Epithelial cell of esophagus (primary cell): Measurements from ENCODE around the gene CAV2.
"Not testable (repeated sequence)": the region's sequence is repeated elsewhere in the genome, so short reads cannot be mapped to it uniquely, and the experiment has no call there.

ENCODE experiments used
- DNase-seq: peaks from one replicate; pipeline ENCODE4 v3.0.0; 2010; ENCODE audit warnings: low read depth
- H3K4me3 ChIP-seq: 2 replicates; pipeline ENCODE4 v1.5.1; 2011; ENCODE audit warnings: mild to moderate bottlenecking, low read length, control low read depth
- TF ChIP-seq, protein P1 (sequence below): IDR thresholded peaks from 2 replicates; pipeline ENCODE4 v1.5.1; 2011; ENCODE audit warnings: low read depth, mild to moderate bottlenecking, low read length, control low read depth, inconsistent platforms; ENCODE audit not compliant: insufficient read depth; ENCODE audit errors: missing control alignments

Gene CAV2

DNA sequence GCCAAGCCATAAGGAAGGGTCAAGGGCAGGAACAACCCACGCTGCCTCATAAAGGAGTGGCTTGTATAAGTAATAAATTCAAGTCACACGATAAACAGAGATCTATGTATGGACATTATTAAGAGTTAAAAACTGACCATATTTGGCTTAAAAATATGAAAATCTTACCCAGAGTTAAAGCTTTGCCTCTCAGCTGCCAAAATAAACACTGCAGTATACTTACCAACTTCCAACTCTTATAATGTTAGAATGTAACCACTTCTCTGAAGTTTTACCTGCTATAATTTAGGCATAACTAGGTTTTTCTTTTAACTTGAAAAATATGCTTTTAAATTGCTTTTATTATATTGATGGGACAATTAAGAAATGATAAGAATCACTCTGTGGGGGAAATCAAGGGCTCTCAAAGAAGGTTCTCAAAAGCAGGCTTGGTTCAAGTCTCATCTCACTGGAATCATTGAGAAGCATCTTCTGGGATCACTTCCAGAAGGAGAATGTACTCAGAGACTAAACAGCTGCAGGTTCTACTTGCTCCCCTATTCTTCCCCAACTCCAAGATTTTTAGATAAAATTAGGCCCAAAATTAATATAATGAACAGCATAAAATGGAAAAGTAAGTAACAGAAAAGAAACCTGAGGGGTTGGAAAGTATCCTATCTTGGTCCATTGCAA, 16.1 kb upstream of the CAV2 start:
- TF ChIP-seq, protein P1, sequence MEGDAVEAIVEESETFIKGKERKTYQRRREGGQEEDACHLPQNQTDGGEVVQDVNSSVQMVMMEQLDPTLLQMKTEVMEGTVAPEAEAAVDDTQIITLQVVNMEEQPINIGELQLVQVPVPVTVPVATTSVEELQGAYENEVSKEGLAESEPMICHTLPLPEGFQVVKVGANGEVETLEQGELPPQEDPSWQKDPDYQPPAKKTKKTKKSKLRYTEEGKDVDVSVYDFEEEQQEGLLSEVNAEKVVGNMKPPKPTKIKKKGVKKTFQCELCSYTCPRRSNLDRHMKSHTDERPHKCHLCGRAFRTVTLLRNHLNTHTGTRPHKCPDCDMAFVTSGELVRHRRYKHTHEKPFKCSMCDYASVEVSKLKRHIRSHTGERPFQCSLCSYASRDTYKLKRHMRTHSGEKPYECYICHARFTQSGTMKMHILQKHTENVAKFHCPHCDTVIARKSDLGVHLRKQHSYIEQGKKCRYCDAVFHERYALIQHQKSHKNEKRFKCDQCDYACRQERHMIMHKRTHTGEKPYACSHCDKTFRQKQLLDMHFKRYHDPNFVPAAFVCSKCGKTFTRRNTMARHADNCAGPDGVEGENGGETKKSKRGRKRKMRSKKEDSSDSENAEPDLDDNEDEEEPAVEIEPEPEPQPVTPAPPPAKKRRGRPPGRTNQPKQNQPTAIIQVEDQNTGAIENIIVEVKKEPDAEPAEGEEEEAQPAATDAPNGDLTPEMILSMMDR = no peak
- H3K4me3 ChIP-seq = no peak overlapping the region

DNA sequence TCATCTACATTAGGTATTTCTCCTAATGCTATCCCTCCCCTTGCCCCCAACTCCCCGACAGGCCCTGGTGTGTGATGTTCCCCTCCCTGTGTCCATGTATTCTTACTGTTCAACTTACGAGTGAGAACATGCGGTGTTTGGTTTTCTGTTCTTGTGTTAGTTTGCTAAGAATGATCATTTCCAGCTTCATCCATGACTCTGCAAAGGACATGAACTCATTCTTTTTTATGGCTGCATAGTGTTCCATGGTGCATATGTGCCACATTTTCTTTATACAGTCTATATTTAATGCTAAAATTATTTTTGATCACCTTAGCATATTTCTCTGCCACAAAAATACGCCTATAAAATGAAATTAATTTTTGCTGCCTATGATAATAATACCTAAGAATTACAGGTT, 15.1 kb upstream of the CAV2 start:
- DNase-seq, H3K4me3 ChIP-seq: not testable (repeated sequence)

More for the DNA sequence above, 16.1 kb upstream of the CAV2 start:
- no peak for DNase-seq

DNA sequence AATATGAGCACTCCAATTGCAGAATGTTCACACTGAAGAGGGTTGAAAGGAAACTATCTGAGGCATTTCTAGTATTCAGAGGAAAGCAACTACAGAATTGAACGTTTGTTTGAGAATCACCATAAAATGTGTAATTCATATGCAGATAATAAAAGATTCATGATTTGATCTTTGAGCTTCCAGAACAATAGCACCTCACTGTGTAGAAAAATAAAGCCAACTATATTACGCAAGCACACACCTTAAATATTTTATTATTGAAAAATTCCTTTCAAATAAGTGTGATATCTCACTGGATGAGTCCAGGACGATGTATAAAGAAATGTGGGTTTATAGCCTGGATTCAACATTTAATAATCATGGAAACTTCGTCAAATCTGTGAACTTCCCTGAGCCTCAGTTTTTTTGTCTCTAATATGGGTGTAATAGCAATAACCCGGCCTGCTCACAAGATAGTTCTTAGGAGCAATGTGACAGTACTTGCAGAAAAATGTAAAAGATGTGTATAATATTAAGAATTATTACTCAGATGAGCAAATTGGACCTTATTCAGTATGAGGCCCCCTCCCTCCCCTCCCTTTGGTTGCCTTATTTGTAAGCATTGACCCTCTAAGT, 11.5 kb upstream of the CAV2 start:
- H3K4me3 ChIP-seq = no peak overlapping the region
- TF ChIP-seq, protein P1 = no peak
- no peak for DNase-seq

DNA sequence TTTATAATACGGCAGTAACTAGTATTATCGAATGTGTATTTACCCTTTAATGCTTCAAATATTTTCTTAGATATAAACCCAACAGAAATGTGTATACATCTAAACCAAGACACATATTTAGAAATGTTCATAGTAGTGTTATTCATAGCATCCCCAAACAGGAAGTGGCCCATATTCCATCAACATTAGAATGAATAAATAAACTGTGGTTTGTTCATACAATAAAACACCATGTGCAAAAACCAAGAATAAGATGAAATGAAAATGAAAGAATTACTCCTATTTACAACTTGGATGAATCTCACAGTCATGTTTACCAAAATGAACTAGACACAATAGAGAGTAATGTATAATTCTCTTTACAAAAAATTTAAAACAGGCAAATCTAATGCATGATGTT, 9.2 kb upstream of the CAV2 start:
- TF ChIP-seq, protein P1 = no peak
- H3K4me3 ChIP-seq = no peak overlapping the region
- no peak for DNase-seq

DNA sequence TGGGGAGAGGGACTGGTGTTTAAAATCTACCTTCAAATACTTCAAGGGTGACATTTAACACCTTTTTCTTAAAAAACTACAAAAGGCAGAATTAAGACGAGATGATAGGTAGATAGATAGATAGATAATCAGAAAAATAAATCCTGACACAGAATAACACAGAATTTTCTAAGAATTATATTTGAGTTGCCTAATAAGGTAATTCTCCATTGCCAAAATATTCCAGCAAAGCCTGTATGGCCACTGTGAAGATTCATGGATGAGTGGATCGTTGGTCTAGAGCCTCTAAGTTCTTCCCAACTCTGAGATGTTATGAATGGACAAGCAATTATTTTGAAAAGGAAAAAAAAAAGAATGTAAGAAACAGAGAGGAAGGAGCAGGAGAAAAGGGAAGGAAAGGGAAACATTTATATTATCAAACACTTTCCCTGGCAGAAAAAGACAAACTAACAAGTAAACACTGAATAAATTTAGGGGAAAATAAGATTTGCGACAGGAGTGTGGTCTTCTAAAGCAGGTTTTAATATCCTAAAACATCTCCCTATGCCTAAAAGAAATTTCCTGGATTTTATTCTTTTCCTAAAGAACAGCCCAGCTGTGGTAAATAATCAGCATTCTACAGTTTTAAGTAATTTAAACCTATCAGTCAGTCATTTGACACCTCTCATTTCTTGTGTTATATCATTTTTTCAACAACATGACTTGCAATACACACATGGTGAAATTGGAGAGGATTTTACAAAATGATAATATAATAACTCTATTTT, 7.5 kb upstream of the CAV2 start:
- no peak overlapping the region for H3K4me3 ChIP-seq
- TF ChIP-seq, protein P1 = no peak
- DNase-seq = no peak

DNA sequence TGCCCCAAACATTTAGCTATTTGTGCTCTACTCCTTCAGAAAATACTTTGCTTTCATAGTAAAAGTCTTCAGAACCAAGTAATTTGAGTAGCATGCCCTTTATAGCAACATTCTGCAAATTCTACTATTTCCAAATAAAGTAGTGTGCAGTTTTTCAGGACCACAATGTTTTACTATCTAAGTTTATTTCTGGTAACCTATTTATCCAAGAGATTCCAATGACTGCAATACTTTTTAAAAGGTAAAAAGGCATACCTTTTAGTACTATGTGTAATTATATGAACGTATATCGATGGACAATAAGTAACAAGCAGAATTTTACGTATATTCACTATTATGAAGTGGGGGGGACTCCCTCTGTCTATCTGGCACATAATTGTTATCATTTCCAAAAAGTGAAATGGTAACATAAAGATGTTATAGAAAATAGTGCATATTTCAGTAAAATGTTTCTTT, 6.9 kb upstream of the CAV2 start:
- TF ChIP-seq, protein P1 = no peak
- no peak for DNase-seq
- no peak overlapping the region for H3K4me3 ChIP-seq

DNA sequence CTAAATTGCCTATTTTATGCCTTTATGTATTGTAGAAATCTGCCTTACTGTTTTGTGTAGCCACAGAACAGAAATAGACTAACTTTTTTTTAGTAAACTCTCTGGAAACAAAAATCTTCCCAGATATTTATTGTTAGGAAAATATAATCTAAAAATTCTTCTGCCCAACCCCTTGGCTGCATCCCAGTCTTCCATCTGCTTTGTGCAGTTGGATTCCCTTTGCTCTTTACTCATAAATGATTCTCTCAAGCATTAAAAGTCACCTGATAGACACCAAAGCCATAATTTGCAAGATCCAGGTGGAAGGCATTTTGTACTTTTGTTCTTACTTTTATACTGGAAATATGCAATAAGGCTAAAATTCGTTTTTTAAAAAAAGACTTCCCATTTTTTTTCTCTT, 6.1 kb upstream of the CAV2 start:
- H3K4me3 ChIP-seq = no peak overlapping the region
- DNase-seq = no peak
- TF ChIP-seq, protein P1 = no peak
